ENCODE results near the gene WNT1.

WNT1 gene

GRCh38 chr12:48961331-48961730 lies 16.8 kb upstream of the WNT1 start:
- no peak for DNase-seq (ENCODE audit: low read depth in 2 of 2)

DNA sequence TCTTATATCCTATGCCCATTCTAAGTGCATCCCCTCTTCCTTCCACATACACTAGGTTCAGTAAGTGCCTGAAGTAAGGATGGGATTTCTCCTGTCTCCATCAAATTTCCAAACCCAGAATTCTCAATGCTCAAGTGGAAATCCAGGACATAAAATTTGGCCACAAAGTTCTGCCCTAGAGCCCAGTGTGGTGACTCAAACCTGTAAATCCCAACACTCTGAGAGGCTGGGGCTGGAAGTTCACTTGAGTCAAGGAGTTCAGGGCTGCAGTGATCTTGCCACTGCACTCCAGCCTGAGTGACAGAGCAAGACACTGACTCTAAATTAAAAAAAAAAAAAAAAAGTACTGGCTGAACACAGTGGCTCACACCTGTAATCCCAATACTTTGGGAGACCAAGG lies 16.3 kb upstream of the WNT1 start:
- DNase-seq (ENCODE audit: low read depth in 2 of 2), result no peak

- DNase-seq (ENCODE audit: low read depth in 2 of 2), result no peak
Observed at GRCh38 chr12:48965298-48965838, 12.8 kb upstream of the WNT1 start.

- DNase-seq (ENCODE audit: low read depth in 2 of 2), result no peak
Observed at GRCh38 chr12:48966177-48966895, 11.8 kb upstream of the WNT1 start.

- DNase-seq (ENCODE audit: low read depth in 2 of 2), result no peak
Observed at GRCh38 chr12:48967991-48968390, 10.1 kb upstream of the WNT1 start.

DNA sequence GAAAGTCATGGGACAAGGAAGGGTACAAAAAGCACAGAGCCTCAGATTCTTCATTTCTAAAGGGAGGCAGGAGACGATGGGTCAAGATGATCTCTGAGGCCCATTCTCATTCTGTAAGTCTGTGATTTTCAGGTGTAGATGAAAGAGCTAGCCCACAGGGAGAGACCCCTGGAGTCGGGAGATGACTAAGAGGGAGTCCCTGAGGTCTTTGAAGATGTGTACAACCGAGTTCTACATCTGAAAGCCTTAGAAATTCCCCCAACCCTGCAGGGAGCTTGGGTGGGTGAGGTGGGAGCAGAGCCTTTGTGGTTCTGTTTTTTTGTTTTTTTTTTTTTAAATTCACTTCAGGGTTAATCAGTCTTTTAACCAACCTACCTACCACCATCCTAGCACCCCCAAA lies 9.7 kb upstream of the WNT1 start:
- no peak for DNase-seq (ENCODE audit: low read depth in 2 of 2)

DNA sequence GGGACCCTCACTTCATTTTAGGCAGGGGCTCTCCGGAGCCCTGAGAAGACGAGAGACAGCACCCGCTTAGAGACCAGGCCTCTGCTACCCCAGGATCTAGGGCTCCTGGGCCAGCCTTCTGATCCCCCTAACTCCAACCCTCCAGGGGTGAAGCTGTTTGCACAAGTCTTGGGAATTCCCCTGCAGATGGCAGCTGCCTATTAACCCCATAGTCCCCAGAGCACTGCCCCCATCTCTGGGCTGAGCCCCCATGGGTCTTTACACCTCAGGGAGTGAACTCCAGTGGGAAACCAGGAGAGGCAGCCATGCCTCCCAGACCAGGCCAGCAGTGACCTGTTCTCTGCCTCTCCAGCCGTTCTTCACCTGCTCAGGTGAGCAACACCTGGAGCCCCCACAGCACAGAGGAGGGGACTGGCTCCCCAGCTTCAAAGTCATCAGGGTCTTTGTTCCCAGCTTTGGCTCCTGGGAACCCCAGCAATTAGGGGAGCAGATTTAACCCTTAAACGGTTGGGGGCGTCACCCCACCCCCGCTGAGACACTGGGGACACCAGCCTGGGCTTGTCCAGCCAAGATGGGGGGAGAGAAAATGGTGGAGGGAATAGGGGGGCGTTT lies 8.9 kb upstream of the WNT1 start:
- DNase-seq (ENCODE audit: low read depth in 2 of 2), result no peak

GRCh38 chr12:48969833-48970701 lies 8.1 kb upstream of the WNT1 start:
- no peak for DNase-seq (ENCODE audit: low read depth in 2 of 2)

DNA sequence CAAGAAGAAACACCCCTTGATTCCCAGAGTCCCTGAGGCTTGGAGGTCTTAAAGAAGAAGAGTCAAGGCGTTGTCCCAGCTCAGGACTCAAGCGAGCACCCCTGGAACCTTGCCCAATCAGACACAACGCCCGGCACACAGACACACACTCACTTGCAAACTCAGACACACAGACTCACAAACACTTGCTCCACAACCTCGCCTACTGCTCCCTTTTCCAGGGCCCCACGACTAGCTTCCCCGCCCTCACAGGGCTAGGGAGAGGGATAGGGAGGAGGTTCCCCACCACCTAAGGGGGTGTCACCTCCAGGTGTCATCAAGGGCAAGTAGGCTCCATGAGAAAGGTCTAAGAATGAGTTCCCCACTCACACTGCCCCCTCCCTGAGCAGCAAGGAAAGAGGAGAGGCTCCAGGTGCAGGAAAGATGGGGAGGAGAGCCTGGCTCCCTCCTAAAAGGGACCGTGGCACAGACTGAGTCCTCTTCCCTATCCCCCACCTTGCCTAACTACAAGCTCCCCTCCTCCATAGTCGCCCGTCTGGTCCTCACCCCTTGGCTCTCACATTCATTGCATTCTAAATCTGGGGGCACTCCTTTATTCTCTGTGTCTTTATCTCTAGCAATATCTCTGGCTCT lies 7.3 kb upstream of the WNT1 start:
- DNase-seq (ENCODE audit: low read depth in 2 of 2), result no peak

- no peak for DNase-seq (ENCODE audit: low read depth in 2 of 2)
Observed at GRCh38 chr12:48972213-48972951, 5.7 kb upstream of the WNT1 start.

DNA sequence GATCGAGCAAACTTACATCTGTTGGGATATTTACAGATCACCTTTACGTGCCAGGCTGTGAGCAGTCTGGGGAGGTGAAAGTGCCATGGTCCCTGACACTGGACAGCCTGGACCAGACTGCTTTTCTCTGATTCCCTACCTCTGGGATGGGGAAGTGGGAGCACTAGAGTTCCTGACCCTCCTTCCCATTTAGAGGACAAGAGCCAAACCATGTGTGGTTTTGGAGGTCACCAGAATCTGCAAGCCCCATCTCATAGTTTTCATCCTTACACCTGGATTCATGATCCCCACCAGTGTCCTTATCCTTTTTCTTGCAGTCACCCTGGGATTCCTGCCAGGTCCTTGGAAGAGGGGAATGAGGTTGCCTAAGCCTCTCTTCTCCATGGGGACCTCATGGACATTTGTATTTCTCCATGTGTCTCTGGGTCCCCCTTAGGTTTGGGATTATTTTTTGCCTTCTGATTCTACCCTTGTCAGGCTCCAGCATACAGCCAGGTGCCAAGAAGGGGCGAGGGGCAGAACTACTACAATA lies 5.1 kb upstream of the WNT1 start:
- no peak for DNase-seq (ENCODE audit: low read depth in 2 of 2)

- DNase-seq (ENCODE audit: low read depth in 2 of 2), result no peak
Observed at GRCh38 chr12:48973531-48973930, 4.6 kb upstream of the WNT1 start.

- DNase-seq (ENCODE audit: low read depth in 2 of 2), result no peak
Observed at GRCh38 chr12:48973941-48974673, 4.0 kb upstream of the WNT1 start.

- peak; percentile 57 to 74 for DNase-seq (ENCODE audit: low read depth in 2 of 2)
Observed at GRCh38 chr12:48977290-48978281, 536 bp upstream of the WNT1 start.

- no peak for DNase-seq (ENCODE audit: low read depth in 2 of 2)
Observed at GRCh38 chr12:48978741-48979601, 849 bp downstream of the WNT1 start.

DNA sequence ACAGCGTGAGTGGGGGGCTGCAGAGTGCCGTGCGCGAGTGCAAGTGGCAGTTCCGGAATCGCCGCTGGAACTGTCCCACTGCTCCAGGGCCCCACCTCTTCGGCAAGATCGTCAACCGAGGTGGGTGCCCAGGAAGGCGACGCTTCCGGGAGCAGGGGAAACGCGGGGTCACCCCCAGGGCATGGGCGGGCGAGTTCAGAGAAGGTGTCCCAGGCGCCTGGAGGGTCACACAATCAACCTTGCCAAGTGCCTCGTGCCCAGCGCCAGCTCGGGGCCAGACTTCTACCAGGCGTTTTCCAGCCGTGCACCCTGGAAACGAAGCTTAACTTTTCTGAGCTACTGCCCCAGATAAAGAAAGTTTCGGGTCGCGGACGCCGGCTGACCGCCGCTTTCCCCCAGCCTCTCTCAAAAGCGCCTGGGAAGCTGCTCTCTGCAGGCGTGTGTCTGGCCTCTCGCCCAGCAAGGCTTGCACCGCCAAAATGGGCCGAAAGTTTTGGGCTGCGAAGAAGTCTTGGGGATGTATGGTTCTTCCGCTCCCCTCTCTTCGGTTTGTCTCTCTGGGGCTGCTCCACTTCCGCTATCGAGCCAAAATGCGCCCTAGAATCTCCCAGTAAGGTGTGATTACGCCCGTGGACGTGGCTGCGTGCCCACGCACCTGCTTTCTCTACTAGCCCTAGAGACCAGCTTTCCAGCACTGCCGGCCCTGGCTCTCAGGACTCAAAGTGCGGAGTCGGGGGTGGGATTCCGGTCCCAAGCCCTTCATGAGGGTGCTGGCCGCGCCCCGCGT lies 1.7 kb downstream of the WNT1 start:
- DNase-seq (ENCODE audit: low read depth in 2 of 2), result no peak

- no peak for DNase-seq (ENCODE audit: low read depth in 2 of 2)
Observed at GRCh38 chr12:48980389-48980952, 2.3 kb downstream of the WNT1 start.
